KMS-11 (cell line): ENCODE data around the gene EXOSC10.
"Not testable (repeated sequence)": the region's sequence is repeated elsewhere in the genome, so short reads cannot be mapped to it uniquely, and the experiment has no call there.

Experiments used
- H2AFZ ChIP-seq: fragments of 200-600 bp; sonication (generic); 2 replicates; pipeline ENCODE4 v1.6.1; 2016; ENCODE audit warnings: antibody characterized with exemption, mixed run types, low read depth
- H3K27ac ChIP-seq: fragments of 200-600 bp; sonication (generic); 2 replicates; pipeline ENCODE4 v1.6.1; 2016; ENCODE audit warnings: mild to moderate bottlenecking, mixed run types
- H3K27me3 ChIP-seq: fragments of 200-600 bp; sonication (generic); 2 replicates; pipeline ENCODE4 v1.6.1; 2017; ENCODE audit warnings: mild to moderate bottlenecking, low read depth, mixed run types, moderate library complexity; ENCODE audit not compliant: insufficient read depth
- H3K36me3 ChIP-seq: fragments of 200-600 bp; sonication (generic); 2 replicates; pipeline ENCODE4 v1.6.1; 2017; ENCODE audit warnings: mild to moderate bottlenecking, mixed run types; ENCODE audit not compliant: insufficient read depth
- H3K4me1 ChIP-seq: fragments of 200-600 bp; sonication (generic); 2 replicates; pipeline ENCODE4 v1.6.1; 2016; ENCODE audit warnings: mild to moderate bottlenecking, low read depth, mixed run types; ENCODE audit not compliant: poor library complexity, severe bottlenecking
- H3K4me2 ChIP-seq: fragments of 200-600 bp; sonication (generic); 2 replicates; pipeline ENCODE4 v1.7.0; 2016; ENCODE audit warnings: mild to moderate bottlenecking, mixed run types
- H3K4me3 ChIP-seq: fragments of 200-600 bp; sonication (generic); IDR thresholded peaks from 2 replicates; pipeline ENCODE4 v1.6.1; 2017; ENCODE audit warnings: low read depth, low read length, mixed read lengths; ENCODE audit not compliant: insufficient read depth
- H3K79me2 ChIP-seq: fragments of 200-600 bp; sonication (generic); 2 replicates; pipeline ENCODE4 v1.6.1; 2016; ENCODE audit warnings: low read depth, mixed run types; ENCODE audit not compliant: insufficient read depth
- H3K9ac ChIP-seq: fragments of 200-600 bp; sonication (generic); 2 replicates; pipeline ENCODE4 v1.6.1; 2016; ENCODE audit warnings: mild to moderate bottlenecking, mixed run types
- H4K20me1 ChIP-seq: fragments of 200-600 bp; sonication (generic); 2 replicates; pipeline ENCODE4 v1.6.1; 2016; ENCODE audit warnings: mild to moderate bottlenecking, mixed run types; ENCODE audit not compliant: insufficient read depth
- TF ChIP-seq, protein P1 (sequence below): fragments of 200-600 bp; sonication (generic); conservative IDR thresholded peaks from 2 replicates; pipeline ENCODE4 v1.6.1; 2017; ENCODE audit warnings: low read depth, mild to moderate bottlenecking, antibody characterized with exemption, low read length, moderate library complexity, mixed read lengths

EXOSC10 gene

DNA sequence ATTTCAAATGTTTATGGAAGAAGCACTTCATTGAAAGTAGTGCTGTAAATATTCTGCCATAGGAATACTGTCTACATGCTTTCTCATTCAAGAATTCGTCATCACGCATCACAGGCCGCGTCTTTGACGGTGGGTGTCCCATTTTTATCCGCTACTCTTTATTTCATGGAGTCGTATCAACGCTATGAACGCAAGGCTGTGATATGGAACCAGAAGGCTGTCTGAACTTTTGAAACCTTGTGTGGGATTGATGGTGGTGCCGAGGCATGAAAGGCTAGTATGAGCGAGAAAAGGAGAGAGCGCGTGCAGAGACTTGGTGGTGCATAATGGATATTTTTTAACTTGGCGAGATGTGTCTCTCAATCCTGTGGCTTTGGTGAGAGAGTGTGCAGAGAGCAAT, 76.5 kb downstream of the EXOSC10 start:
- no peaks in the 10 kb centered on the region for H3K4me1 ChIP-seq
- H3K36me3 ChIP-seq, result peaks cover 27% of the 10 kb centered on the region; the same call in 1 of the 2 replicates
- no peaks in the 10 kb centered on the region for H3K27me3 ChIP-seq
- TF ChIP-seq, protein P1, sequence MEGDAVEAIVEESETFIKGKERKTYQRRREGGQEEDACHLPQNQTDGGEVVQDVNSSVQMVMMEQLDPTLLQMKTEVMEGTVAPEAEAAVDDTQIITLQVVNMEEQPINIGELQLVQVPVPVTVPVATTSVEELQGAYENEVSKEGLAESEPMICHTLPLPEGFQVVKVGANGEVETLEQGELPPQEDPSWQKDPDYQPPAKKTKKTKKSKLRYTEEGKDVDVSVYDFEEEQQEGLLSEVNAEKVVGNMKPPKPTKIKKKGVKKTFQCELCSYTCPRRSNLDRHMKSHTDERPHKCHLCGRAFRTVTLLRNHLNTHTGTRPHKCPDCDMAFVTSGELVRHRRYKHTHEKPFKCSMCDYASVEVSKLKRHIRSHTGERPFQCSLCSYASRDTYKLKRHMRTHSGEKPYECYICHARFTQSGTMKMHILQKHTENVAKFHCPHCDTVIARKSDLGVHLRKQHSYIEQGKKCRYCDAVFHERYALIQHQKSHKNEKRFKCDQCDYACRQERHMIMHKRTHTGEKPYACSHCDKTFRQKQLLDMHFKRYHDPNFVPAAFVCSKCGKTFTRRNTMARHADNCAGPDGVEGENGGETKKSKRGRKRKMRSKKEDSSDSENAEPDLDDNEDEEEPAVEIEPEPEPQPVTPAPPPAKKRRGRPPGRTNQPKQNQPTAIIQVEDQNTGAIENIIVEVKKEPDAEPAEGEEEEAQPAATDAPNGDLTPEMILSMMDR, result no peak
- H3K9ac ChIP-seq, result no peak overlapping the region
- no peak overlapping the region for H3K4me3 ChIP-seq
- peaks cover 14% of the 10 kb centered on the region for H4K20me1 ChIP-seq
- H3K27ac ChIP-seq, result no peak overlapping the region
- H3K79me2 ChIP-seq, result no peaks in the 10 kb centered on the region
- H3K4me2 ChIP-seq, result no peak overlapping the region
- no peak overlapping the region for H2AFZ ChIP-seq

DNA sequence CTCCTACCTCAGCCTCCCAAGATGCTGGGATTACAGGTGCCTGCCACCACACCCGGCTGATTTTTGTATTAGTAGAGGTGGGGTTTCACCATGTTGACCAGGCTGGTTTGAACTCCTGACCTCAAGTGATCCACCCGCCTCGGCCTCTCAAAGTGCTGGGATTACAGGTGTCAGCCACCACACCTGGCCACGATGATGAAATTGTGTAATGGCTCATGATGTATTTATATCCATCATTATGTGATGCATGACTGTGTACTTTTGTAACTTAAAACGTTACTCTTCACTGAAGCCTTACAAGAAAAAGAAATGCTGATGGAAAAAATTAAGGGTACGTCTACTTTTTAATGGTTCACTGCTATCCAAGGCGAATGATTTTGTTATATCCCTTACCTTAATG, 79.7 kb downstream of the EXOSC10 start:
- Histone ChIP-seq H2AFZ (no peak overlapping the region), H3K4me1 (peaks cover 4% of the 10 kb centered on the region), H3K79me2 (peaks cover 23% of the 10 kb centered on the region; the same call in 1 of the 2 replicates), H3K4me3 (no peak overlapping the region), H3K9ac (no peak overlapping the region), H3K27me3 (no peaks in the 10 kb centered on the region), H3K4me2 (no peak overlapping the region), H3K36me3 (peaks cover 44% of the 10 kb centered on the region; the same call in 1 of the 2 replicates), H4K20me1 (peaks cover 23% of the 10 kb centered on the region), H3K27ac (no peak overlapping the region)
- TF ChIP-seq, protein P1, result no peak

DNA sequence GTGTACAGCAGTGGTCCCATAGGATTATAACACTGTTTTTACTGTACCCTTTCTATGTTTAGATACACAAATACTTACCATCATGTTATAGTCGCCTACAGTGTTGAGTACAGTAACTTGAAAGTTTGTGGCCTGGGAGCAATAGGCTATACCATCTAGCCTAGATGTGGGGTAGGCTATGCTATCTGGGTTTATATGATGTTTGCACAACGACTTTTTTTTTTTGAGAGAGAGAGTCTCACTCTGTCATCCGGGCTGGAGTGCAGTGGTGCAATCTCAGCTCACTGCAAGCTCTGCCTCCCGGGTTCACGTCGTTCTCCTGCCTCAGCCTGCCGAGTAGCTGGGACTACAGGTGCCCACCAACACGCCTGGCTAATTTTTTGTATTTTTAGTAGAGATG, 80.3 kb downstream of the EXOSC10 start:
- H3K4me1 ChIP-seq, H3K9ac ChIP-seq, H3K27ac ChIP-seq, H3K4me2 ChIP-seq, H3K27me3 ChIP-seq, H2AFZ ChIP-seq, H3K4me3 ChIP-seq: not testable (repeated sequence)
- peaks cover 50% of the 10 kb centered on the region; the same call in 1 of the 2 replicates for H3K36me3 ChIP-seq
- H3K79me2 ChIP-seq, result peaks cover 29% of the 10 kb centered on the region
- H4K20me1 ChIP-seq, result peaks cover 24% of the 10 kb centered on the region
